GM18861 (cell line): ENCODE data around the gene TJP1.
"Not testable (repeated sequence)": the region's sequence is repeated elsewhere in the genome, so short reads cannot be mapped to it uniquely, and the experiment has no call there.

Experiments used
- ATAC-seq: cut with Tn5 transposase; IDR thresholded peaks from one replicate; pipeline ENCODE4 v1.9.1; 2021; ENCODE audit not compliant: unreplicated experiment

TJP1 gene

GRCh38 chr15:29800491-29801366 lies 21.5 kb downstream of the TJP1 start:
- ATAC-seq, result no peak

DNA sequence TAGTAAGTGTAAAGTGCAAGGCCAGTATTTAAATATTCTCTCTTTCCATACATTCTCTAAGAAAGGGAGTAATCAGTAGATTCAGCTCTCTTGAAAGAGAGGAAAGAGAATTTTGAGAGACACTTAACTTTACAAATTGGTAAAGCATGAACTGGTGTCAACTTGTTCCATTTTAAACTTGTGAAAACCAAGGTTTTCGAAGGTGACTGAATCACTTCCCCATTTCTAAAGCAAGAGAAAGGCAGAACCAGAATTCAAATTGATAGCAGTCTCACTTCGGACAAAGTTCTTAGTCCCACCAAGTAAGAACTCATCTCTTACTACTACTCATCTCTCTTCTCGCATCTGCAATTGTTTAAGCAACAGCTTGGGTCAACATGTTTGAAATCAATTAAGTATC lies 22.4 kb downstream of the TJP1 start:
- ATAC-seq, result no peak

GRCh38 chr15:29795610-29796009 lies 26.7 kb downstream of the TJP1 start:
- ATAC-seq, result no peak

GRCh38 chr15:29792426-29793159 lies 29.7 kb downstream of the TJP1 start:
- ATAC-seq, result no peak

DNA sequence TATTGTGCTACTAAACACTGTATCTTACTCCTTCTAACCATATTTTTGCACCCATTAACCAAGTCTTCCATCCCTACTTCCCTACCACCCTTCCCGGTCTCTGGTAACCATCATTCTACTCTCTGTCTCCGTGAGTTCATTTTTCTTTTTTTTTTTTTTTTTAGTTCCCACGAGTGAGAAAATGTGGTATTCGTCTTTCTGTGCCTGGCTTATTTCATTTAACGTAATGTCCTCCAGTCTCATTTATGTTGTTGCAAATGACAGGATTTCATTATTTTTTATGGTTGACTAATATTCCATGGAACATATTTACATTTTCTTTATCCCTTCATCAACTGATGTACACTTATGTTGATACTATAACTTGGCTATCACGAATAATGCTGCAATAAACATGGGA lies 31.7 kb downstream of the TJP1 start:
- ATAC-seq, result no peak

GRCh38 chr15:29789871-29790270 lies 32.4 kb downstream of the TJP1 start:
- ATAC-seq, result no peak

- ATAC-seq, result no peak
Measured at GRCh38 chr15:29788433-29789034, 33.7 kb downstream of the TJP1 start.

GRCh38 chr15:29787767-29788166 lies 34.5 kb downstream of the TJP1 start:
- ATAC-seq, result no peak

- ATAC-seq, result no peak
Measured at GRCh38 chr15:29785642-29786041, 36.6 kb downstream of the TJP1 start.

DNA sequence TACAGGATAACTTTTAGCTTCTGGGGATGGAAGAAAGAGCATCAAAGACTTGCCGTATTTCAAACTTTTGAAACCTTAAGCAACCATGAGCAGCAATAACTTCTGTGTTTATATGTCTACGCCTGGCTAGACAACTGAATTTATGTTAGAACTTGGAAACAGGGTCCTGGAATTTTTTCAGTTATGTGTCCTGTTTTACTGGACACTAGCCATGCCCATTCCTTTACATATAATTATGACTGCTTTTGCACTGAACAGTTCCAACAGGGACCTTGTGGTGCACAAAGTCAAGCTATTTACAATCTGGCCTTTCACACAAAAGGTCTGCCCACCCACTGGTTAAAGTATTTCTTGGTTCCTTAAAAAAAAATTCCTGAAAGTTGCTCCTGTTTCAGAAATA lies 37.1 kb downstream of the TJP1 start:
- no peak for ATAC-seq

DNA sequence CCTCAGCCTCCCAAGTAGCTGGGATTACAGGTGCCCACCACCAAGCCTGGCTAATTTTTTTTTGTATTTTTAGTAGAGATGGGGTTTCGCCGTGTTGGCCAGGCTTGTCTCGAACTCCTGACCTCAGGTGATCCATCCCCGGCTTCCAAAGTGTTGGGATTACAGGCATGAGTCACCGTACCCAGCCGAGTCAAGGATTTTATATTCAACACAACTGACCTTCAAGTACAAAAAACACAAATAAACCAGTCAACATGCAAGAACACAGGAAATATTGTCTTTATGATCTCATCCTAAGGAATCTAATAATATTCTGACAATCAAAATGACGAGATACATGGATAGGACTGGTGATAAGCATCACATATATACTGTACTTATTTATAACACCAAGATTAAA lies 37.9 kb downstream of the TJP1 start:
- ATAC-seq, result no peak

- ATAC-seq, result not testable (repeated sequence)
Measured at GRCh38 chr15:29782816-29783215, 39.5 kb downstream of the TJP1 start.

GRCh38 chr15:29778382-29778781 lies 43.9 kb downstream of the TJP1 start:
- ATAC-seq, result no peak

DNA sequence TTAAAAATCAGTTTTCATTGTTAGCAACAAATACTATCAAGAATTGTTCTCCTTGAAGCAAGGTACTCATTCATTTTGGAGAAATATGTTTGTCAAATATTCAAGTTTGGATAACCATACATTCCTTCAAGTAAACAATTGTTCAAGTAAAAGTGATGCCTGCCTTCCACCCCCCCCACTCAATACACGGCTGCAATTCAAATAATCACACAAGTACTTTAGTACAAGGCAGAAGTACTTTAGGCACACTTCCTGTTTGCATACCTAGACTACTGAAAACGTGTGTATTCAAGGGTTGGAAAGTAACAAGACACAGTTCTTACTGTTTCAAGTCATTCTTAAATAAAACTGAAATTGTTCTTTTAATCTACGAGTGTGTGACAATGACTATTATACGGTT lies 45.4 kb downstream of the TJP1 start:
- no peak for ATAC-seq

DNA sequence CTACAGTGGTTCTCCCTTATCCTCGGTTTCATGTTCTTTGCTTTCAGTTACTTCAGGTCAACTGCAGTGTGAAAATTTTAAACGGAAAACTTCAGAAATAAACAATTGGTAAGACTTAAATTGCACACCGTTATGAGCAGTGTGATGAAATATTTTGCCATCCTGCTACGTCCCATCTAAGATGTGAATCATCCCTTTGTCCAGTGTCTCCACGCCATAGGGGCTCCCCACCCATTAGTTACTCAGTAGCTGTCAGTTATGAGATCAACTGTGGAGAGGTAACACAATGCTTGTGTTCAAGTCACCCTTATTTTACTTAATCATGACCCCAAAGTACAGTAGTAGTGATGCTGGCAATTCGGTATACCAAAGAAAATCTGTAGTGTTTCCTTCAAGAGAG lies 47.4 kb downstream of the TJP1 start:
- no peak for ATAC-seq

DNA sequence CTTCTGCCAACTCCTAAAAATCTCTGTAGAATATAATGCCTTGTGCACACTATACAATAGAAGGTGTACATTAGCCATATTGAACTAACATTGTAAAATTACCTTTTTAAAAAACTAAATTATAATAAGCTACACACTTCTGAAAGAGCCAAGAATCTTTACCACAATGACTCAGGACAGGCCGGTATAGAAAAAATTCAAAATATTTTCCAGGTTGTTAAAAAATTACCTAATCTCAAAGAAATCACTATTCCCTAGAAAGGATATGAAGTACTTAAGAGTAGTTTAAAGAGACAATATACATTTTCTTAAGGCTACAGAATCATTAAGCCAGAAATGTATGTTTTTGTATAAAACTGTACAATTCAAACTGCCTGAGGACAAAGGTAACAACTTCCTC lies 48.5 kb downstream of the TJP1 start:
- ATAC-seq, result no peak

- no peak for ATAC-seq
Measured at GRCh38 chr15:29773000-29773399, 49.3 kb downstream of the TJP1 start.

DNA sequence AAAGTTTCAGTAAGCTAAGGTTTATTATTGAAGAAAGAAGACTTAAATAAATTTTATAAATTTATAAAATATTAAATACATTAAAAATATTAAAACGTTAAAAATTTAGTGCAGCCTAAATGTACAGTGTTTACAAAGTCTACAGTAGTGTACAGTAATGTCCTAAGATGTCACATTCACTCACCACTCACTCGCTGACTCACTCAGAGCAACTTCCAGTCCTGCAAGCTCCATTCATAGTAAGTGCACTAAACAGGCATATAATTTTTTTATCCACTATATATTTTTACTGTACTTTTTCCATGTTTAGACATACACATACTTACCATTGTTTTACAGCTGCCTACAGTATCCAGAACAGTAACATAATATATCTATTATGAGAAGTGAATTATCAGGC lies 51.5 kb downstream of the TJP1 start:
- no peak for ATAC-seq

- no peak for ATAC-seq
Measured at GRCh38 chr15:29765898-29766527, 56.3 kb downstream of the TJP1 start.

GRCh38 chr15:29765234-29765841 lies 56.9 kb downstream of the TJP1 start:
- no peak for ATAC-seq

- no peak for ATAC-seq
Measured at GRCh38 chr15:29759596-29759995, 62.7 kb downstream of the TJP1 start.
